Loucy (cell line): ENCODE measurements around the gene GRHL3.

Experiments
- H2AFZ ChIP-seq: fragments of 200-600 bp; sonication (generic); 2 replicates; pipeline ENCODE4 v1.6.0; 2016; ENCODE audit warnings: antibody characterized with exemption, mild to moderate bottlenecking, low read length, moderate library complexity
- H3F3A ChIP-seq: fragments of 200-600 bp; 2 replicates; pipeline ENCODE4 v1.6.0; 2016; ENCODE audit warnings: antibody characterized with exemption, low read depth, mild to moderate bottlenecking
- H3K27me3 ChIP-seq: fragments of 200-600 bp; sonication (generic); 2 replicates; pipeline ENCODE4 v1.6.1; 2014; ENCODE audit warnings: low read length, mild to moderate bottlenecking; ENCODE audit not compliant: insufficient read depth, poor library complexity, severe bottlenecking
- H3K36me3 ChIP-seq: fragments of 200-600 bp; sonication (generic); 2 replicates; pipeline ENCODE4 v1.6.1; 2016; ENCODE audit warnings: low read length; ENCODE audit not compliant: insufficient read depth
- H3K4me1 ChIP-seq: fragments of 200-600 bp; sonication (generic); 2 replicates; pipeline ENCODE4 v1.5.1; 2014; ENCODE audit warnings: low read length, mild to moderate bottlenecking; ENCODE audit not compliant: insufficient read depth, poor library complexity, severe bottlenecking
- H3K4me2 ChIP-seq: fragments of 200-600 bp; sonication (generic); 2 replicates; pipeline ENCODE4 v1.6.0; 2014; ENCODE audit warnings: antibody characterized with exemption, low read length, low read depth, mild to moderate bottlenecking; ENCODE audit not compliant: poor library complexity, severe bottlenecking
- H3K4me3 ChIP-seq: fragments of 200-600 bp; sonication (generic); 2 replicates; pipeline ENCODE4 v1.5.1; 2014; ENCODE audit warnings: low read length, mild to moderate bottlenecking, mixed read lengths; ENCODE audit not compliant: poor library complexity, severe bottlenecking
- H3K79me2 ChIP-seq: fragments of 200-600 bp; sonication (generic); 2 replicates; pipeline ENCODE4 v1.6.1; 2014; ENCODE audit warnings: low read length; ENCODE audit not compliant: insufficient read depth
- H3K9ac ChIP-seq: fragments of 200-600 bp; sonication (generic); 2 replicates; pipeline ENCODE4 v1.6.0; 2014; ENCODE audit warnings: mild to moderate bottlenecking, low read depth, low read length, moderate library complexity; ENCODE audit not compliant: poor library complexity, severe bottlenecking
- H3K9me2 ChIP-seq: fragments of 200-600 bp; sonication (generic); replicated peaks from 2 replicates; pipeline ENCODE4 v1.6.1; 2016; ENCODE audit warnings: low read depth, low read length, mixed read lengths
- H3K9me3 ChIP-seq: fragments of 200-600 bp; sonication (generic); 2 replicates; pipeline ENCODE4 v1.6.1; 2014; ENCODE audit warnings: mild to moderate bottlenecking, antibody characterized with exemption, low read length, low read depth; ENCODE audit not compliant: insufficient read depth
- H4K20me1 ChIP-seq: fragments of 200-600 bp; sonication (generic); 2 replicates; pipeline ENCODE4 v1.6.0; 2014; ENCODE audit warnings: antibody characterized with exemption, low read length, mild to moderate bottlenecking; ENCODE audit not compliant: insufficient read depth, poor library complexity, severe bottlenecking
- EZH2phosphoT487 ChIP-seq: fragments of 200-600 bp; IDR thresholded peaks from 2 replicates; pipeline ENCODE4 v1.6.1; 2018; ENCODE audit warnings: antibody characterized with exemption, mild to moderate bottlenecking, moderate library complexity, borderline replicate concordance
- TF ChIP-seq, protein P1 (sequence below): fragments of 200-600 bp; sonication (generic); conservative IDR thresholded peaks from 2 replicates; pipeline ENCODE4 v1.5.1; 2014; ENCODE audit warnings: mild to moderate bottlenecking, antibody characterized with exemption, low read length

GRHL3 gene

GRCh38 chr1:24282491-24282890 is 36.7 kb upstream of the GRHL3 start:
- Histone ChIP-seq H3K9me3 (no peaks in the 10 kb centered on the region), H3K4me1 (no peaks in the 10 kb centered on the region), H3K9me2 (no peaks in the 10 kb centered on the region), H3K4me3 (no peak overlapping the region), H3F3A (no peaks in the 10 kb centered on the region), H3K27me3 (no peaks in the 10 kb centered on the region), H2AFZ (no peak overlapping the region), H3K36me3 (no peaks in the 10 kb centered on the region), H3K9ac (no peak overlapping the region), H3K79me2 (no peaks in the 10 kb centered on the region), H4K20me1 (no peaks in the 10 kb centered on the region), H3K4me2 (no peak overlapping the region)
- TF ChIP-seq, protein P1, sequence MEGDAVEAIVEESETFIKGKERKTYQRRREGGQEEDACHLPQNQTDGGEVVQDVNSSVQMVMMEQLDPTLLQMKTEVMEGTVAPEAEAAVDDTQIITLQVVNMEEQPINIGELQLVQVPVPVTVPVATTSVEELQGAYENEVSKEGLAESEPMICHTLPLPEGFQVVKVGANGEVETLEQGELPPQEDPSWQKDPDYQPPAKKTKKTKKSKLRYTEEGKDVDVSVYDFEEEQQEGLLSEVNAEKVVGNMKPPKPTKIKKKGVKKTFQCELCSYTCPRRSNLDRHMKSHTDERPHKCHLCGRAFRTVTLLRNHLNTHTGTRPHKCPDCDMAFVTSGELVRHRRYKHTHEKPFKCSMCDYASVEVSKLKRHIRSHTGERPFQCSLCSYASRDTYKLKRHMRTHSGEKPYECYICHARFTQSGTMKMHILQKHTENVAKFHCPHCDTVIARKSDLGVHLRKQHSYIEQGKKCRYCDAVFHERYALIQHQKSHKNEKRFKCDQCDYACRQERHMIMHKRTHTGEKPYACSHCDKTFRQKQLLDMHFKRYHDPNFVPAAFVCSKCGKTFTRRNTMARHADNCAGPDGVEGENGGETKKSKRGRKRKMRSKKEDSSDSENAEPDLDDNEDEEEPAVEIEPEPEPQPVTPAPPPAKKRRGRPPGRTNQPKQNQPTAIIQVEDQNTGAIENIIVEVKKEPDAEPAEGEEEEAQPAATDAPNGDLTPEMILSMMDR = no peak
- TF ChIP-seq EZH2phosphoT487 = no peak

- no peak for TF ChIP-seq EZH2phosphoT487
- TF ChIP-seq, protein P1 = no peak
- no peak overlapping the region for H3K4me2 ChIP-seq
Measured at GRCh38 chr1:24283326-24284155, 35.6 kb upstream of the GRHL3 start.

DNA sequence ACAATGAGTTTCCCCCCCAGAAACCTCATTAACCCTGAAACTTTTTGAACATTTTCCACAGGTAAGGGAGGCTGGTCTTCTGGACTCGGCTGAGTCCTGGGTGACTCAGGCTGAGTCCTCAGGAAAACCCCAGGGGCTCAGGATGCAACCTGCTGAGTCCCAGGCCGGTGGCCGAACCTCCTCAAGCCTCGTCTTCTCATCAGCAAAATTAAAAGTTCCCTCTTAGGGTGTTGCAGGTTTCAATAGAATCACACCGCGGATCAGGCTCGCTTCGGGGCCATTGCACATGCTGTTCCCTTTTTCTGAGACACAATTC is 35.0 kb upstream of the GRHL3 start:
- Histone ChIP-seq H3K9me2 (no peaks in the 10 kb centered on the region), H3K36me3 (no peaks in the 10 kb centered on the region), H3K9me3 (no peaks in the 10 kb centered on the region), H3K79me2 (no peaks in the 10 kb centered on the region), H3K4me1 (no peaks in the 10 kb centered on the region), H3K27me3 (no peaks in the 10 kb centered on the region), H3K4me3 (no peak overlapping the region), H3K4me2 (no peak overlapping the region), H4K20me1 (no peaks in the 10 kb centered on the region), H3K9ac (no peak overlapping the region), H2AFZ (no peak overlapping the region), H3F3A (no peaks in the 10 kb centered on the region)
- TF ChIP-seq, protein P1 = no peak
- TF ChIP-seq EZH2phosphoT487 = no peak

More at GRCh38 chr1:24283326-24284155, 35.6 kb upstream of the GRHL3 start:
- Histone ChIP-seq H4K20me1 (no peaks in the 10 kb centered on the region), H3K36me3 (no peaks in the 10 kb centered on the region), H3K4me1 (no peaks in the 10 kb centered on the region), H3F3A (no peaks in the 10 kb centered on the region), H3K27me3 (no peaks in the 10 kb centered on the region), H3K4me3 (no peak overlapping the region), H3K9ac (no peak overlapping the region), H3K79me2 (no peaks in the 10 kb centered on the region), H3K9me2 (no peaks in the 10 kb centered on the region), H2AFZ (no peak overlapping the region), H3K9me3 (no peaks in the 10 kb centered on the region)
